ENCODE measurements around the gene JMJD8. TPM values are rescaled to one million over a fixed set of nuclear protein-coding genes. Genes with fewer than 3 reads are reported as not detected.
"Not testable (repeated sequence)": the region's sequence is repeated elsewhere in the genome, so short reads cannot be mapped to it uniquely, and the experiment has no call there.

JMJD8 gene
- total RNA-seq, 4 donors from 2014 or later = 41.8 to 90.5 (median 82.3) TPM

DNA sequence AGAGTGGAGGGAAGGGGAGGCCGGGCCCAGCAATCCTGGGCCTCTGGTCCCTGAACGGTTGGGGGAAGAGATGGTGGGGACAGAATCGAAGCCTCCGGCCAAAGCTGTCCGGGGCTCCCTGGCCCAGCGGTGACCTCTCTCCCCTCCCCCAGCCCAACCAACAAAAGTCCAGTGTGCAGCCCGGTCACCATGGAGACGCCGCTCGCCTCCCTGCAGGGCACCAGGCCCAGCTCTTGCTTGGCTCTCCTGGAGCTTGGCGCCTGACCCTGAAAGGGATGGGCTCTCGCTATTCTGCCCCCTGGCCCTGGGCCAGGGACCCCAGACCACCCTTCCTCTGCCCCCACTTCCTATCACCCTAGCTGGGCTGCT, 32.0 kb upstream of the JMJD8 start:
- TF ChIP-seq, protein P1, sequence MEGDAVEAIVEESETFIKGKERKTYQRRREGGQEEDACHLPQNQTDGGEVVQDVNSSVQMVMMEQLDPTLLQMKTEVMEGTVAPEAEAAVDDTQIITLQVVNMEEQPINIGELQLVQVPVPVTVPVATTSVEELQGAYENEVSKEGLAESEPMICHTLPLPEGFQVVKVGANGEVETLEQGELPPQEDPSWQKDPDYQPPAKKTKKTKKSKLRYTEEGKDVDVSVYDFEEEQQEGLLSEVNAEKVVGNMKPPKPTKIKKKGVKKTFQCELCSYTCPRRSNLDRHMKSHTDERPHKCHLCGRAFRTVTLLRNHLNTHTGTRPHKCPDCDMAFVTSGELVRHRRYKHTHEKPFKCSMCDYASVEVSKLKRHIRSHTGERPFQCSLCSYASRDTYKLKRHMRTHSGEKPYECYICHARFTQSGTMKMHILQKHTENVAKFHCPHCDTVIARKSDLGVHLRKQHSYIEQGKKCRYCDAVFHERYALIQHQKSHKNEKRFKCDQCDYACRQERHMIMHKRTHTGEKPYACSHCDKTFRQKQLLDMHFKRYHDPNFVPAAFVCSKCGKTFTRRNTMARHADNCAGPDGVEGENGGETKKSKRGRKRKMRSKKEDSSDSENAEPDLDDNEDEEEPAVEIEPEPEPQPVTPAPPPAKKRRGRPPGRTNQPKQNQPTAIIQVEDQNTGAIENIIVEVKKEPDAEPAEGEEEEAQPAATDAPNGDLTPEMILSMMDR (IDR thresholded peaks at IDR 0.05) = no peak
- no peak for TF ChIP-seq POLR2A (IDR thresholded peaks at IDR 0.05)
- 14 to 27% methylated on average over 6 to 12 of the region's 12 CpGs for WGBS, 2 donors
- intact Hi-C loops (cut with DNase I; ENCODE audit: low total_unique reads) = loop anchor here (10.0 kb wide), 1 partner anchor 379 kb away; the partner anchor contains the start of gene C1QTNF8
- DNase-seq (ENCODE audit: low spot score in 2 of 2) = no peak
- H3K4me3 ChIP-seq (ENCODE audit: low read depth, poor library complexity, severe bottlenecking) = no peak overlapping the region

DNA sequence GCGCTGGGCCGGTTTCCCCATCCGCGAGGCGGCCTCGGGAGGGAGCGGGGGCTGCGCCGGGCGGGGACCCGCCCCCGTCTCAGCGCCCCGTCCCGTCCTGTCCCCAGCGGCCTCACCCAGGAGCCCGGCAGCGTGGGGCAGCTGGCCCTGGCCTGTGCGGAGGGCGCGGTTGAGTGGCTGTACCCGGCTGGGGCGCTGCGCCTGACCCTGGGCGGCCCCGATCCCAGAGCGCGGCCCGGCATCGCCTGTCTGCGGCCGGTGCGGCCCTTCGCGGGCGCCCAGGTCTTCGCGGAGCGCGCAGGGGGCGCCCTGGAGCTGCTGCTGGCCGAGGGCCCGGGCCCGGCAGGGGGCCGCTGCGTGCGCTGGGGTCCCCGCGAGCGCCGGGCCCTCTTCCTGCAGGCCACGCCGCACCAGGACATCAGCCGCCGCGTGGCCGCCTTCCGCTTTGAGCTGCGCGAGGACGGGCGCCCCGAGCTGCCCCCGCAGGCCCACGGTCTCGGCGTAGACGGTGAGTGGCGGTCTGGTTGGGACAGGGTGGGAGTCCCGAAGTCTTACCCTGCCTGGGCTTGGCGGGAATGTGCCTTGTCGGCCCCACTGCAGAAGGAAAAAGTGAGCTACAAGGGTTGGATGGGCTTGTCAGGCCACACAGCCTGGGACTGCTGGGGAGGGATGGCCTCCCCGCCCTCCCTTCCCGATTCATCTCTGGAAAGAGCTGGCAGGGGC, 31.5 kb upstream of the JMJD8 start:
- intact Hi-C loops (cut with DNase I; ENCODE audit: low total_unique reads) = loop anchor here (10.0 kb wide), 1 partner anchor 379 kb away; the partner anchor contains the start of gene C1QTNF8
- peak overlapping the region; percentile 29 for H3K4me3 ChIP-seq (ENCODE audit: low read depth, poor library complexity, severe bottlenecking)
- TF ChIP-seq, protein P1 (IDR thresholded peaks at IDR 0.05) = no peak
- no peak for TF ChIP-seq POLR2A (IDR thresholded peaks at IDR 0.05)
- WGBS, 2 donors = 2 to 8% methylated on average over 2 to 39 of the region's 74 CpGs
- no peak for DNase-seq (ENCODE audit: low spot score in 2 of 2)

DNA sequence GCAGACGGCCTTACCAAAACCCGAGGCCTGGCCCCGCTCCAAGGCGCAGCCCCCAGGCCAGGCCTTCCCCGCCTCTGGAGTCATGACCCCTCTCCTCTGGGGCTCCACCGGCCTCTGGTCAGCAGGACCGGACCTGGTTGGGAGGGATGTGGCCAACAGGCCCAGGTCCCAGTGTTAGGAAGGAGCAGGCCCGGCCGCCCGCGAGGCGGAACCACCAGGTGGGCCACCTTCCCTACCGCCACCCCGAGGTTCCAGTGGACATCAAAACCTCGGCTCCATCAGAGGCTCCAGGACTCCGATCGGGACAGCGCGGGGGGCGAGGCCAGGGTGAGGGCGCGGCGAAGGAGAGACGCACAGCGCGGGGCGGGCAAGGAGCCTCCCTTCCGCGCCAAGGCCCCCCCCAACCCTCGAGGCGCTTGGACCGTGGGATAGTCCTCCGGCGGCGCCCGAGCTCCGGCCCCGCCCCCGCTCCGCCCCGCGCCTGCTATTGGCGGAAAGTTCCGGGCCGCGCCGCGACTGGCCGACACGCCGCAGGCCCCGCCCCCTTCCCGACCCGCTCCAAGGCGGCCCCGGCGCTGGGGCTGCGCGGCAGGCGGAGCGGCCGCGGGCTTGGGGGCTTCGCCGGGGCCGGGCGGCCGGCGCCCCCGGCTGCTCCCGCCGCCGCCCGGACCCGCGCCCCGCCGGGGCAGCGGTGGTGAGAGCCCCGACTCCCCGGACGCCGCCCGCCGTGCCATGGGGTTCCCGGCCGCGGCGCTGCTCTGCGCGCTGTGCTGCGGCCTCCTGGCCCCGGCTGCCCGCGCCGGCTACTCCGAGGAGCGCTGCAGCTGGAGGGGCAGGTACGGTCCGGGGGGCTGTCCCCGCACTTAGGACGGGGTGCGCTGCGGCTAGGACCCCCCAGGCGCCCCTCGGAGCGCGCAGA, 30.7 kb upstream of the JMJD8 start, which contains the start of gene METRN:
METRN (plus strand) TSS at position 561 of the 919 bp plus-strand sequence; CDS start at position 733, 172 bp downstream.
- DNase-seq (ENCODE audit: low spot score in 2 of 2) = peak; percentile 81 to 98
- WGBS, 2 donors = 3 to 7% methylated on average over 18 to 49 of the region's 108 CpGs
- TF ChIP-seq POLR2A (IDR thresholded peaks at IDR 0.05) = no peak
- TF ChIP-seq, protein P1 (IDR thresholded peaks at IDR 0.05) = no peak
- intact Hi-C loops (cut with DNase I; ENCODE audit: low total_unique reads) = loop anchor here (5.0 to 10.0 kb wide), 2 partner anchors 67 to 380 kb away; partner anchors contain the start of gene C1QTNF8
- peak within 1 kb of the TSS; percentile 29 for H3K4me3 ChIP-seq (ENCODE audit: low read depth, poor library complexity, severe bottlenecking)

DNA sequence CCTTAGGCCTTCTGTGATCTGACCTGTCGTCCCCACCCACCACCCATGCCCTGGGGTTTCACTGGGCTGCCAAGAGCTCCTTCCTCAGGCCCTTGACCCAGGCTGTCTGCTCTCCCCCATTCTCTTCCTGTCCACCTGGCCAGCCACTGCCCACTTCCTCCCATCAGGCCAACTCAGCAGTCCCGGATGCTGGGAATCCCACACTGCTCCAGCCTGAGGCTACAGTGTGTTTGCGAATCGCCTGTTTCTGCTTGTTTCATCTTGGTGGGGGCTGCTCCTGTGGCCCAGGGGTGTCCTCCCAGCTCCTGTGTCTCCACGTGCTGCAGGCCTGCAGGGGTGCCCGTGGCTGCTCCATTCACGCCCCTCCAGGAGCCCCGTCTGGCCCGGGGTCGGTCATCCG, 29.9 kb upstream of the JMJD8 start:
- TF ChIP-seq, protein P1 (IDR thresholded peaks at IDR 0.05) = no peak
- TF ChIP-seq POLR2A (IDR thresholded peaks at IDR 0.05) = no peak
- H3K4me3 ChIP-seq (ENCODE audit: low read depth, poor library complexity, severe bottlenecking) = no peak overlapping the region
- intact Hi-C loops (cut with DNase I; ENCODE audit: low total_unique reads) = loop anchor here (5.0 to 10.0 kb wide), 2 partner anchors 68 to 381 kb away; partner anchors contain the start of gene C1QTNF8
- WGBS, 2 donors = 48 to 59% methylated on average over 9 to 11 of the region's 11 CpGs
- no peak for DNase-seq (ENCODE audit: low spot score in 2 of 2)

DNA sequence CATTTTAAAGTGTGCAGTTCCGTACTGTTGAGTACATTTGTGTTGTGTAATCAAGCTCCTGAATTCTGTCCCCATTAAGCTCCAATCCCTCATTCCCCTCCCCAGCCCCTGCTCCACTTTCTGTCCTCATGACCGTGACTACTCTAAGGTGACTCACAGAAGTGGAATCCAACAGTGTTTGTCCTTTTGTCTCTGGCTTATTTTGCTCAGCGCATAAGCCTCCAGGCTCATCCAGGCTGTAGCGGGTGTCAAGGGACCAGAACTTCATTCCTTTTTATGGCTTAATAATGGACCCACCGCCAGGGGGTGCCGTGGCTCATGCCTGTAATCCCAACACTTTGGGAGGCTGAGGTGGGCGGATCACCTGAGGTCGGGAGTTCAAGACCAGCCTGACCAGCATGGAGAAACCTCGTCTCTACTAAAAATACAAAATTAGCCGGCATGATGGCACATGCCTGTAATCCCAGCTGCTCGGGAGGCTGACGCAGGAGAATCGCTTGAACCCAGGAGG, 28.7 kb upstream of the JMJD8 start:
- H3K4me3 ChIP-seq (ENCODE audit: low read depth, poor library complexity, severe bottlenecking); DNase-seq (ENCODE audit: low spot score in 2 of 2): not testable (repeated sequence)
- 20 to 33% methylated on average over 10 to 13 of the region's 13 CpGs for WGBS, 2 donors
- intact Hi-C loops (cut with DNase I; ENCODE audit: low total_unique reads) = loop anchor here (5.0 to 10.0 kb wide), 2 partner anchors 70 to 382 kb away; partner anchors contain the start of gene C1QTNF8

Data from lower leg skin (tissue), 4 donors.